Kidney (tissue), 14 donors: ENCODE results near the gene AXL. TPM values are rescaled to one million over a fixed set of nuclear protein-coding genes. Genes with fewer than 3 reads are reported as not detected.
"Not testable (repeated sequence)": the region's sequence is repeated elsewhere in the genome, so short reads cannot be mapped to it uniquely, and the experiment has no call there.

Experiments used
- DNase-seq, 5 donors: peaks; one replicate each; pipeline ENCODE4 v3.0.0-alpha.2; 2013 to 2020
- FAIRE-seq: peaks from 2 replicates; lab custom pipeline; 2012; peaks lifted over from hg19 to GRCh38; lab: Jason Lieb, UNC
- H3K27ac ChIP-seq, 2 donors: one replicate each; pipeline ENCODE4 v1.7.0; 2013; ENCODE audit warnings: low read depth in 2 of 2, low read length in 2 of 2, inconsistent platforms in 1 of 2
- H3K27me3 ChIP-seq: one replicate; pipeline ENCODE4 v1.7.1; 2013; ENCODE audit warnings: low read length, inconsistent platforms; ENCODE audit not compliant: control insufficient read depth, insufficient read depth
- H3K36me3 ChIP-seq, 3 donors: one replicate each; pipeline versions ENCODE4 v1.7.0 to v1.7.1; 2013; ENCODE audit warnings: low read length in 3 of 3, control low read depth in 1 of 3, inconsistent platforms in 1 of 3; ENCODE audit not compliant: insufficient read depth in 3 of 3, control insufficient read depth in 2 of 3
- H3K4me1 ChIP-seq, 3 donors: one replicate each; pipeline versions ENCODE4 v1.7.0 to v1.7.1; 2013; ENCODE audit warnings: low read length in 3 of 3, inconsistent platforms in 1 of 3, low read depth in 1 of 3; ENCODE audit not compliant: control insufficient read depth in 2 of 3, insufficient read depth in 2 of 3
- H3K4me3 ChIP-seq, 3 donors: one replicate each; pipeline versions ENCODE4 v1.7.0 to v1.8.1; 2013; ENCODE audit warnings: low read length in 3 of 3, control low read depth in 1 of 3, inconsistent platforms in 1 of 3
- H3K9ac ChIP-seq, 3 donors: one replicate each; pipeline versions ENCODE4 v1.7.0 to v1.7.1; 2013; ENCODE audit warnings: low read length in 3 of 3, control low read depth in 1 of 3, inconsistent platforms in 1 of 3
- H3K9me3 ChIP-seq, 3 donors: one replicate each; pipeline versions ENCODE4 v1.7.0 to v1.7.1; 2013; ENCODE audit warnings: low read length in 3 of 3, control low read depth in 1 of 3, inconsistent platforms in 1 of 3; ENCODE audit not compliant: control insufficient read depth in 2 of 3, insufficient read depth in 1 of 3
- CTCF ChIP-seq: IDR thresholded peaks from 3 replicates; pipeline ENCODE4 v1.5.1; 2012; ENCODE audit warnings: mild to moderate bottlenecking, moderate library complexity, borderline replicate concordance; ENCODE audit not compliant: insufficient read depth; ENCODE audit errors: extremely low read depth
- intact Hi-C: fragments of 100-400 bp; cut with DNase I; formaldehyde crosslinking; loops from one replicate; pipeline ENCODE4 v1.11.1; 2022
- polyA plus RNA-seq: library from polyadenylated mRNA; stranded (reverse); fragments of 350-450 nt; fragmentation: Illumina TruSeq; extraction: RNeasy Lipid Tissue Mini Kit (QIAGEN cat#74804); gene quantifications from one replicate; pipeline ENCODE4 v1.2.3, GENCODE V29; 2014; ENCODE audit warnings: low read depth, low replicate concordance; ENCODE audit not compliant: insufficient read depth
- total RNA-seq: library from RNA; stranded (reverse); fragmentation: NEBNext Ultra II Directional; extraction: Animal tissue kit (Norgen Biotek cat#: 25700); gene quantifications from one replicate; pipeline ENCODE4 v1.2.1, GENCODE V29; 2021
- donor health status: control.
- donor health status: control.
- donor health status: control.
- donor health status: control.
- donor health status: control.
- donor health status: DM: yes; HTN: yes; CAD: no.
- donor health status: Normal renal cell carcinoma (clear cell type).

Gene AXL
- total and polyA plus RNA-seq, 2 donors from 2014 or later = 6.3 to 37.4 TPM

DNA sequence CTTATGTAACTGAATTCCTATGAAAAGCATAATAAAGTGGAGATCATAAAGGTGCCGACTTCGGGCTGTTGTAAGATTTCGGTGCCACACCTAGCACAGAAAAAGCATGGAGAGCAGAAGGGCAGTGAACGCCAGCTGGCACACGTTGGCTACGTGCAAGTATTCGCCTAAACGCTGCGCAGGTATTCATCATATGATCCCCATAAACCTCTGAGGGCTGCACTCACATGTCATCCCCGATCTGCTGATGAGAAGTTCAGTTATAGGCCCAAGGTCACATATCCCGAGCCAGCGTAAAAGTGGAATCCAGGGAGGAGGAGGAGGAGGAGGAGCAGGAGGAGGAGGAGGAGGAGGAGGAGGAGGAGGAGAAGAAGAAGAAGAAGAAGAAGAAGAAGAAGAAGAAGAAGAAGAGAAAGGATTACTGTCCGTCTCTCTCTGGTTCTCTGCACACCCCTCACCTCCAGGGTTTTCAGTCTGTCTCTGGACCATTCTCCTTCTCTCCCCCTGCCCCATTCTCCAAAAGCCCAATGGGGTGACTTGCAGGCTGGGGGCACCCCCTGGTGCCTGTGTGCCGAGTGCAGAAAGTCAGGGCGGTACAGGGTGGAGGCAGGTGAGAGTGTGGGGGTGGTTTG, 44.6 kb upstream of the AXL start:
- H3K36me3 ChIP-seq = no peaks in the 10 kb centered on the region
- H3K9me3 ChIP-seq = no peaks in the 10 kb centered on the region
- no peak overlapping the region for H3K9ac ChIP-seq
- FAIRE-seq = no peak
- no peak overlapping the region for H3K27ac ChIP-seq
- H3K27me3 ChIP-seq = no peaks in the 10 kb centered on the region
- TF ChIP-seq CTCF = no peak
- no peak for DNase-seq
- intact Hi-C loops = no loop called here
- H3K4me1 ChIP-seq = no peaks in the 10 kb centered on the region
- H3K4me3 ChIP-seq = no peak overlapping the region

DNA sequence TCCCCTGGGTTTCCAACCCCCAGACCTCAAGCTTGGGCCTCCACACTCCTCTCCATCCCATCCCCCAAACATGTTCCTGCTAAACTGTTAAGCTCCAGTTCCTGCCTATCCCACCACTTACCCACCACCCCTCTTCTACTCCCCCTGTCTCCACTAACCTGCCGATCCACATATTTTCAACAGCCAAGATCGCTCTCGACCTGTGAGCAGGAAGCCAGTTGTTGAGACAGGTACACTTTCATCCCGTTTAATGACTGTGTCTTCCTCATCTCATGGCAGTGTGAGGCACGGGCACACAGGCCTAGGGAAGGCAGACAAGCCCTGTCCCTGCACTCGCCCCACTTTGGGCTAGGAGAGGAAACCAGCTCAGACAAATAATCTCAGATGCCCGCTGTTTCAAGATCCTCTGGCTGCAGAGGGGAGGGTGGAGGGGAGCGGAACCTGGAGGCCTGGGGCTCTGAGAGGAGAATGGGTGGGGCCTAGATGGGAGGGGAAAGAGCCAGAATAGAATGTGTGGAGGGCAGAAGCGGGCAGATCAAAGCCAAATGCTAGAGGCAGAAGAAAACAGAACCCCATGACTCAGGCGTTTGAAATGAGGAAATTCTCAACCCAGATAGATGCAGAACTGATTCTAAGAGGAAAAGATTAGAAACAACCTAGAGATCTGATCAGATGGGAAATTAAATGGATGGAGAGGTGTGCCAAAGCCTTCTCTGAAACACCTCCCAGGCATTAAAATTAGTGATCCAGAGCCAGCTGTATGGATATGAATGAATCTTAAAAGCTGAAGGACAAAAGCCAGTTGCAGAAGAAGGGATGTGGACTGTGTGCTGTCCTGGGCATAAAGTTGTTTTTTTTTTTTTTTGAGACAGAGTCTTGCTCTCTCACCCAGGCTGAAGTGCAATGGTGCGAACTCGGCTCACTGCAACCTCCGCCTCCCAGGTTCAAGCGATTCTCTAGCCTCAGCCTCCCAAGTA, 42.9 kb upstream of the AXL start:
- no peak overlapping the region for H3K4me3 ChIP-seq
- TF ChIP-seq CTCF = no peak
- intact Hi-C loops = no loop called here
- H3K9me3 ChIP-seq = no peaks in the 10 kb centered on the region
- H3K4me1 ChIP-seq = no peaks in the 10 kb centered on the region
- DNase-seq (peak; percentile 38 to 73 (median 58)), FAIRE-seq (no peak)
- no peak overlapping the region for H3K9ac ChIP-seq
- H3K27me3 ChIP-seq = no peaks in the 10 kb centered on the region
- H3K36me3 ChIP-seq = no peaks in the 10 kb centered on the region
- no peak overlapping the region for H3K27ac ChIP-seq

DNA sequence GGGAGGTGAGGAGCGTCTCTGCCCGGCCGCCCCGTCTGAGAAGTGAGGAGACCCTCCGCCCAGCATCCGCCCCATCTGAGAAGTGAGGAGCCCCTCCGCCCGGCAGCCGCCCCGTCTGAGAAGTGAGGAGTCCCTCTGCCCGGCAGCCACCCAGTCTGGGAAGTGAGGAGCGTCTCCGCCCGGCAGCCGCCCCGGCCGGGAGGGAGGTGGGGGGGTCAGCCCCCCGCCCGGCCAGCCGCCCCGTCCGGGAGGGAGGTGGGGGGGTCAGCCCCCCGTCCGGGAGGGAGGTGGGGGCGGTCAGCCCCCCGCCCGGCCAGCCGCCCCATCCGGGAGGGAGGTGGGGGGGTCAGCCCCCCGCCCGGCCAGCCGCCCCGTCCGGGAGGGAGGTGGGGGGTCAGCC, 38.9 kb upstream of the AXL start:
- FAIRE-seq, H3K9me3 ChIP-seq, H3K36me3 ChIP-seq, H3K27ac ChIP-seq, DNase-seq, intact Hi-C loops, H3K4me3 ChIP-seq, H3K4me1 ChIP-seq, H3K9ac ChIP-seq, H3K27me3 ChIP-seq: not testable (repeated sequence)
